NCI-H774 (cell line): ENCODE results near the gene ASH1L.
"Not testable (repeated sequence)": the region's sequence is repeated elsewhere in the genome, so short reads cannot be mapped to it uniquely, and the experiment has no call there.

Source experiments
- DNase-seq: peaks from one replicate; lab custom pipeline; 2025; lab: John Stamatoyannopoulos, UW

ASH1L gene

GRCh38 chr1:155555915-155556314, 6.7 kb downstream of the ASH1L start:
- DNase-seq: no peak

DNA sequence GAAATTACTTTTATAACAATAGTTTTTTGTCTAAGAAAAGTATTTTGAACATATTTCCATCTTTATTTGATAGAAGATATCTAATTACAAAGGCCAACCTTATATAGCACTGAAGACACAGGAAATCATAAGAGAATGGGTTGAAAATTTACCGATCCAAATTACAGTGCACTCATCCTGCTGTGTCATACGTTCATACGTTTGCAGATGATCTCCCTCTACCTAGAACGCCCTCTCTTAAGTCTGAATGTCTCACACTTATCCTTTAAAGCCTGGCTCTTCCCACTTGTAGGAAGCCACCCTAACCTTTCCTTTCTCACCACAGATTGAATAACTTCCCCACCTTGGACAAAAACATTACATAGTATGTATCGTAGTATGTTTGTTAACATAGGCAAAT, 9.3 kb downstream of the ASH1L start:
- no peak for DNase-seq

- no peak for DNase-seq
These were observed 13.9 kb downstream of the ASH1L start for GRCh38 chr1:155548706-155549105.

GRCh38 chr1:155540000-155540874, 22.4 kb downstream of the ASH1L start:
- no peak for DNase-seq

- no peak for DNase-seq
These were observed 25.4 kb downstream of the ASH1L start for GRCh38 chr1:155537193-155537592.

GRCh38 chr1:155531624-155532023, 31.0 kb downstream of the ASH1L start:
- DNase-seq: no peak

DNA sequence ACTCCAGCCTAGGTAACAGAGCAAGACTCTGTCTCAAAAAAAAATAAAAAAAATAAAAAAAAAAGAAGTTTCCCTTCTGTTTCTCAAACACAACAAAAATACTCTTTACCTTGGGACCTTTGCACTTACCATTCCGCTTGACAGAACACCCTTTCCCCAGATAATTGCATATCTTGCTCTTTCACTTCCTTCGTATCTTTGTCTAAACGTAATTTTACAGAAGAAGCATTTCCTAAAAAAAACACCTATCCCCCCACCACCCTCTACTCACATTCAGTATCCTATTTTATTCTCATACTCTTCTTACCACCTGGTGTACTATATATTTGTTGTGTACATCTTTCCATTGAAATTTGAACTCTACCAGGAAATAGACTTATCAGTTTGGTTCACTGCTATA, 32.7 kb downstream of the ASH1L start:
- no peak for DNase-seq

DNA sequence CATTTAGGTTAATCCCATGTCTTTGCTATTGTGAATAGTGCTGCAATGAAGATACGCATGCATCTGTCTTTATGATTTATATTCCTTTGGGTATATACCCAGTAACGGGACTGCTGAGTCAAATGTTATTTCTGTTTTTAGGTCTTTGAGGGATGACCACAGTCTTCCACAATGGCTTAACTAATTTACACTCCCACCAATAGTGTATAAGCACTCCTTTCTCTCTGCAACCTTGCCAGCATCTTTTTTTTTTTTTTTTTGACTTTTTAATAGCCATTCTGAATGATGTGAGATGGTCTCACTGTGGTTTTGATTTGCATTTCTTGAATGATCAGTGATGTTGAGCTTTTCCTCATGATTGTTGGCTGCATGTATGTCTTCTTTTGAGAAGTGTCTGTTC, 33.5 kb downstream of the ASH1L start:
- no peak for DNase-seq

GRCh38 chr1:155527677-155528076, 34.9 kb downstream of the ASH1L start:
- no peak for DNase-seq

DNA sequence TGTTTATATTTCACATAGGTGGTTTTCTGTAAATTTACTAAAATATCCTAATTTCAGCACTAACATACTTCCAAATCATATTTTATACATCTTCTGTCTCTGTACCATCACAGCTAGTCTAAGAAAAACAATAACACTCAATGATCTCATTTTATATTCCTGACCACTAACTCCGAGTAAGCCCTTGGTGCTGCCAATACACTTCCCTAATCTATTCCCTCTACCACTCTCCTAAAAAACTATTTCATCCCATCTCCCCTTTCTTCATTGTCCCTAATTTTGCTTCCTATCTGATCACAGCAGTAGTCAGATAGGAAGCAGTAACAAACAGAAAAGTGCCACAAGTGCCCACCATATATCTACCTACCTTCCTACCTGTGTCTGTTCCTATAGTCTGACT, 36.2 kb downstream of the ASH1L start:
- DNase-seq: no peak

DNA sequence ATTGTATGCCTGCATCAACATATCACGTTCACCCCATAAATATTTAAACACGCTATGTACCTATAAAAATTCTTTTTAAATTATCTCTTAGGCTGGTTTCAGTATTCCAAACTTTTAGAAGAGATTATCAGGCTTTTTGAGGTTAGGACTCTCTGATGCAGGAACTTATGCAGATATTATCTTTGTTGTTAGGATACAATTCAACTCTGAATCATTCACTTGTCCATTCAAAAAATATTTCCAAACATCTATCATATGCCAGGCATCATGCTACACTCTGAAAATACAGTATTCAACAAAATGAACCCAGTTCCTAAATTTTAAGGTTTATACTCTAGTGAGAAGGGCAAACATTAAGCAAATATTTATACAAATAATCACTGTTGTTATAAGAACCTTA, 40.5 kb downstream of the ASH1L start:
- no peak for DNase-seq

DNA sequence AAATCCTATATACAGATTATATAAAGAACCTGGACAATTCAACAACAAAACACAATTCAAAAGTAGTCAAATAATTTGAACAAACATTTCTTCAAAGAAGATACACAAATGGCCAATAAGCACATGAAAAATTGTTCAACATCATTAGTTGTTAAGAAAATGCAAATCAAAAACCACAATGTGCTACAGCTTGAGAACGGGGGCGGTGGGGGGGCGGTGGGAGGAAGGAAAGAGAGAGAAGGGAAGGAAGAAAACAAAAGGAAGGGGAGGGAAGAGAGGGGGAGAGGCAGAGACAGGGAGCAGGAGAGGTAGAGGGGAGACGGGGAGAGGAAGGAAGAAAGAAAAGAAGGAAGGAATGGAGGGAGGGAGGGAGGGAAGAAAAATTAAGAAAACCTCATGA, 44.1 kb downstream of the ASH1L start:
- DNase-seq: no peak

DNA sequence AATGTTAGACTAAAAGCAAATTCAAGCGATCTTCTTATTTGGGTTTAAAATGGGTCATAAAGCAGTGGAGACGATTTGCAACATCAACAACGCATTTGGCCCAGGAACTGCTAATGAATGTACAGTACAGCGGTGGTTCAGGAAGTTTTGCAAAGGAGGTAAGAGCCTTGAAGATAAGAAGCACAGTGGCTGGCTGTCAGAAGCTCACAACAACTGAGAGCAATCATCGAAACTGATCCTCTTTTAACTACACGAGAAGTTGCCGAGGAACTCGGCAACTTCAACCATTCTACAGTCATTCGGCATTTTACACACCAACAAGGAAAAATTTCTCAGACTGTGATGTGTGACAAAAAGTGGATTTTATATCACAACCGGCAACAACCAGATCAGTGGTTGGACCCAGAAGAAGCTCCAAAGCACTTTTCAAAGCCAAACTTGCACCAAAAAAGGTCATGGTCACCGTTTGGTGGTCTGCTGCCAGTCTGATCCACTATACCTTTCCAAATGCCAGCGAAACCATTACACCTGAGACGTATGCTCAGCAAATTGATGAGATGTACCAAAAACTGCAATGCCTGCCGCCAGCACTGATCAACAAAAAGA, 47.9 kb downstream of the ASH1L start:
- no peak for DNase-seq

DNA sequence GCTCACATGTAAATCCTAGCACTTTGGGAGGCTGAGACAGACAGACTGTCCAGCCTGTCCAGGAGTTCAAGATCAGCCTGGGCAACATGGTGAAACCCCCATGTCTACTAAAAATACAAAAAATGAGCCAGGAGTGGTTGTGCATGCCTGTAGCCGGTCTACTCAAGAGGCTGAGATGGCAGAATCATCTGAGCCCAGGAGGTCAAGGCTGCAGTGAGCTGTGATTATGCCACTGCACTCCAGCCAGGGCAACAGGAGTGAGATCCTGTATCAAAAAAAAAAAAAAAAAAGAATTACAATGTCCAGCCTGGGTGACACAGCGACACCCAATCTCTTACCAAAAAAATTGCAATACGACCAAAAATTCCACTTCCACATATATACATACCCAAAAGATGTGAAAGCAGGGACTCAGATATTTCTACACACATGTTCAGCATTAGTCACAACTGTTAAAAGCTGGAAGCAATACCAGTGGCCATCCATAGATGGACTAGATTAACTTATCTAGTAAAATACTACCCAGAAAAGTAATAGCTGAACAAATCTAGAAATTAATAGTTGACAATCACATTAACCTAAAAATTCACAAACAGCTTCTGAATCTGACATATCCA, 49.2 kb downstream of the ASH1L start:
- DNase-seq: no peak

GRCh38 chr1:155511385-155511784, 51.2 kb downstream of the ASH1L start:
- DNase-seq: not testable (repeated sequence)

DNA sequence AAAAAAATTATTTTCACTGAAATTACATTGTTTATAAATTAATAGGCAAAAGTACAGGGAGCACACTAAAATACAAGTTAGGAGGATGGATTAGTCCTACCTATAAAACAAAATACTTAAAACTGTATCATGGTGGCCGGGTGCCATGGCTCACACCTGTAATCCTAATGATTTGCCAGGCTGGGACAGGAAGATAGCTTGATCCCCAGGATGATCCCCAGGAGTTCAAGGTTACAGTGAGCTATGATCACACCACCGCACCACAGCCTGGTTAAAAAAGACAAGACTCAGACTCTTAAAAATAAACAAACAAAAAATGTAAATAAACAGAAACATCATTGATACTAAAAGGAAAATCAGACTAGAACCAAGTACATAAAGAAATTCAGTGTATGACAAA, 53.5 kb downstream of the ASH1L start:
- no peak for DNase-seq

DNA sequence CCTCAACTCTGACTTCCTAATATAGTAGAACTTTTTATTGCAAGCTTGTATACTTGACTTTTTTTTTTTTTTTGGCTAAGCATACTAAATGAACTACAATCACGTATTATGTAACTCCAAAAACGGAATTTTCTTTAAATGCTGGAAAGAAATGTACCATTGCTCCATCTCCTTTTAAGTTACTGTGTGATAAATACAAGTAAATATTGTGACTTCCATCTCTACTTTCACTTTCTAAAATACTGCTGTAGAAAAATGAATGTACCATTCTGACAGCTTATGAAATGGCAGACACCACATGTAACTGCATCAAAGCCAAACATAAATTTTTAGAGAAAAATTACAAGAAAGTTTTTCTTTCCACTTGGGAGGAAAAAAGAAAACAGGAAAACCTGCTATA, 54.7 kb downstream of the ASH1L start:
- no peak for DNase-seq

GRCh38 chr1:155505963-155506362, 56.6 kb downstream of the ASH1L start:
- not testable (repeated sequence) for DNase-seq

- DNase-seq: no peak
These were observed 58.4 kb downstream of the ASH1L start for GRCh38 chr1:155504207-155504606.

GRCh38 chr1:155499953-155500639, 62.5 kb downstream of the ASH1L start:
- DNase-seq: peak; percentile 49

GRCh38 chr1:155499263-155499662, 63.3 kb downstream of the ASH1L start:
- no peak for DNase-seq

- DNase-seq: not testable (repeated sequence)
These were observed 69.0 kb downstream of the ASH1L start for GRCh38 chr1:155493595-155493994.

DNA sequence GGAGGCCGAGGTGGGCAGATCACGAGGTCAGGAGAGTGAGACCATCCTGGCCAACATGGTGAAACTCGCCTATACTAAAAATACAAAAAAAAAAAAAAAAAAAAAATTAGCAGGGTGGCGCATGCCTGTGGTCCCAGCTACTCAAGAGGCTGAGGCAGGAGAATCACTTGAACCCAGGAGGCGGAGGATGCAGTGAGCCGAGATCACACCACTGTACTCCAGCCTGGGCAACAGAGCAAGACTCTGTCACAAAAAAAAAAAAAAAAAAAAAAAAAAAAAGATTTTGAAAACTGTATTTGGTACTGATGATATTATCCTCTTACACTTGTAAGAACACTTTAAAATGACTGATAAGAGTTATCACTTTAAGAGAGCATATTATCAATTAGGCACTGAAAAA, 74.2 kb downstream of the ASH1L start:
- not testable (repeated sequence) for DNase-seq
